Vagina (tissue), 2 donors: ENCODE data around the gene SULT4A1.

ENCODE experiments used
- CTCF ChIP-seq, 3 experiments: fragments of 450-650 bp in 2 of 3; fragments of 200-600 bp in 1 of 3; sonication (generic) in 1 of 3; IDR thresholded peaks; one replicate each; pipeline ENCODE4 v1.5.1; 2017 to 2019; ENCODE audit warnings: antibody characterized with exemption in 3 of 3, mild to moderate bottlenecking in 2 of 3, moderate library complexity in 2 of 3
- POLR2AphosphoS5 ChIP-seq, 2 donors: sonication (generic); formaldehyde crosslinking; IDR thresholded peaks; one replicate each; pipeline ENCODE4 v1.9.0; 2017; ENCODE audit warnings: antibody characterized with exemption in 2 of 2, mild to moderate bottlenecking in 2 of 2, low read depth in 1 of 2; ENCODE audit not compliant: insufficient read depth in 1 of 2

- TF ChIP-seq POLR2AphosphoS5 (IDR thresholded peaks at IDR 0.05; ENCODE audit: insufficient read depth in 1 of 2, low read depth in 1 of 2) (no peak), CTCF (IDR thresholded peaks at IDR 0.05) (no peak)
Observed at GRCh38 chr22:43830931-43831560, 31.3 kb downstream of the SULT4A1 start.
